Mesenteric fat pad (tissue), 1 donor: ENCODE data around the gene TMX2. TPM values are rescaled to one million over a fixed set of nuclear protein-coding genes. Genes with fewer than 3 reads are reported as not detected.
"Not testable (repeated sequence)": the region's sequence is repeated elsewhere in the genome, so short reads cannot be mapped to it uniquely, and the experiment has no call there.

Experiments used
- DNase-seq: peaks from one replicate; pipeline ENCODE4 v3.0.0-alpha.2; 2020; ENCODE audit warnings: low spot score
- total RNA-seq: library from RNA; stranded (reverse); fragmentation: NEBNext Ultra II Directional; extraction: Animal tissue kit (Norgen Biotek cat#: 25700); gene quantifications from one replicate; pipeline ENCODE4 v1.2.1, GENCODE V29; 2021
- donor health status: DM: yes; HTN: yes; CAD: no.

TMX2 gene
- total RNA-seq, 1 donor from 2014 or later: 70.1 TPM

- peak; percentile 92 for DNase-seq
Measured at GRCh38 chr11:57711414-57712255, 758 bp upstream of the TMX2 start, which contains the start of gene MED19. Gene MED19, minus strand, starts transcription at chr11:57712215. Its CDS starts 36 bp downstream, at chr11:57712179.

GRCh38 chr11:57713835-57714234 is 1.4 kb downstream of the TMX2 start:
- DNase-seq: no peak

- DNase-seq: not testable (repeated sequence)
Measured at GRCh38 chr11:57716726-57717125, 4.3 kb downstream of the TMX2 start.

- DNase-seq: no peak
Measured at GRCh38 chr11:57727185-57727584, 14.8 kb downstream of the TMX2 start.

GRCh38 chr11:57728829-57729228 is 16.4 kb downstream of the TMX2 start:
- DNase-seq: no peak

GRCh38 chr11:57729479-57729878 is 17.1 kb downstream of the TMX2 start:
- DNase-seq: no peak

GRCh38 chr11:57732661-57733060 is 20.3 kb downstream of the TMX2 start:
- DNase-seq: no peak

GRCh38 chr11:57735619-57736298 is 23.4 kb downstream of the TMX2 start:
- no peak for DNase-seq

GRCh38 chr11:57741132-57742086 is 29.0 kb downstream of the TMX2 start, which contains the start of gene SELENOH:
Gene SELENOH, plus strand, starts transcription at chr11:57741491. Its CDS starts 105 bp downstream, at chr11:57741596.
- DNase-seq: peak; percentile 97

- no peak for DNase-seq
Measured at GRCh38 chr11:57742087-57742452, 29.7 kb downstream of the TMX2 start.

- no peak for DNase-seq
Measured at GRCh38 chr11:57744357-57744756, 32.0 kb downstream of the TMX2 start.

GRCh38 chr11:57745206-57745605 is 32.8 kb downstream of the TMX2 start:
- DNase-seq: no peak

GRCh38 chr11:57746920-57747319 is 34.5 kb downstream of the TMX2 start:
- DNase-seq: no peak

- no peak for DNase-seq
Measured at GRCh38 chr11:57751176-57751575, 38.8 kb downstream of the TMX2 start.

GRCh38 chr11:57751676-57752253 is 39.4 kb downstream of the TMX2 start, which contains the start of gene BTBD18:
Gene BTBD18, minus strand, starts transcription at chr11:57751819. Its CDS starts 631 bp downstream, at chr11:57751188.
- no peak for DNase-seq

- no peak for DNase-seq
Measured at GRCh38 chr11:57752954-57753353, 40.6 kb downstream of the TMX2 start.

GRCh38 chr11:57758174-57758573 is 45.8 kb downstream of the TMX2 start:
- no peak for DNase-seq

GRCh38 chr11:57761301-57762234 is 49.2 kb downstream of the TMX2 start, which contains the start of gene CTNND1:
Gene CTNND1, plus strand, starts transcription at chr11:57761802. Its CDS starts 29,677 bp downstream, at chr11:57791479.
- DNase-seq: no peak

GRCh38 chr11:57762235-57762861 is 50.0 kb downstream of the TMX2 start:
- DNase-seq: no peak
